ENCODE data around the gene ANGEL1.

The ANGEL1 gene

GRCh38 chr14:76812422-76813383, at the start of gene ANGEL1:
Gene ANGEL1 (minus strand): TSS chr14:76812882. CDS start chr14:76812827, 55 bp downstream.
- peak; percentile 67 for DNase-seq

GRCh38 chr14:76861574-76862255, 49.0 kb upstream of the ANGEL1 start:
- DNase-seq, result no peak

GRCh38 chr14:76856769-76857168, 44.1 kb upstream of the ANGEL1 start:
- no peak for DNase-seq

- DNase-seq, result no peak
Measured at GRCh38 chr14:76855066-76855465, 42.4 kb upstream of the ANGEL1 start.

- DNase-seq, result no peak
Measured at GRCh38 chr14:76848879-76849278, 36.2 kb upstream of the ANGEL1 start.

GRCh38 chr14:76846331-76847047, 33.8 kb upstream of the ANGEL1 start:
- no peak for DNase-seq

- peak; percentile 39 for DNase-seq
Measured at GRCh38 chr14:76844223-76844622, 31.5 kb upstream of the ANGEL1 start.

- no peak for DNase-seq
Measured at GRCh38 chr14:76842414-76842813, 29.7 kb upstream of the ANGEL1 start.

GRCh38 chr14:76837524-76837923, 24.8 kb upstream of the ANGEL1 start:
- DNase-seq, result no peak

- no peak for DNase-seq
Measured at GRCh38 chr14:76836029-76836630, 23.4 kb upstream of the ANGEL1 start.

- no peak for DNase-seq
Measured at GRCh38 chr14:76834241-76834661, 21.6 kb upstream of the ANGEL1 start.

- no peak for DNase-seq
Measured at GRCh38 chr14:76833011-76833410, 20.3 kb upstream of the ANGEL1 start.

GRCh38 chr14:76832503-76832988, 19.9 kb upstream of the ANGEL1 start:
- no peak for DNase-seq

GRCh38 chr14:76830556-76830955, 17.9 kb upstream of the ANGEL1 start:
- no peak for DNase-seq

GRCh38 chr14:76829650-76830421, 17.2 kb upstream of the ANGEL1 start:
- DNase-seq, result no peak

- DNase-seq, result no peak
Measured at GRCh38 chr14:76829013-76829365, 16.3 kb upstream of the ANGEL1 start.

- DNase-seq, result no peak
Measured at GRCh38 chr14:76828339-76829012, 15.8 kb upstream of the ANGEL1 start.

GRCh38 chr14:76827696-76828296, 15.1 kb upstream of the ANGEL1 start:
- DNase-seq, result no peak

- DNase-seq, result no peak
Measured at GRCh38 chr14:76826122-76826521, 13.4 kb upstream of the ANGEL1 start, which contains the start of gene LRRC74A. Gene LRRC74A (plus strand): TSS chr14:76826408. CDS start chr14:76826698, 290 bp downstream.

- no peak for DNase-seq
Measured at GRCh38 chr14:76820700-76821099, 8.0 kb upstream of the ANGEL1 start.

Measured in 8988T (cell line).